ENCODE measurements around the gene IGFL2. TPM values are rescaled to one million over a fixed set of nuclear protein-coding genes. Genes with fewer than 3 reads are reported as not detected.

Gene IGFL2
- polyA plus RNA-seq, 3 donors: not detected

GRCh38 chr19:46196410-46197124, 48.5 kb downstream of the IGFL2 start:
- Histone ChIP-seq H3K4me1 (ENCODE audit: control insufficient read depth in 1 of 2, insufficient read depth in 2 of 2, low read length in 2 of 2) (peaks cover 29 to 34% of the 10 kb centered on the region in 2 donors), H3K79me2 (ENCODE audit: insufficient read depth, low read length) (no peaks in the 10 kb centered on the region), H3K27ac (ENCODE audit: low read depth in 1 of 2, low read length in 2 of 2) (no peak overlapping the region), H4K20me1 (ENCODE audit: insufficient read depth, low read length) (no peaks in the 10 kb centered on the region), H3K36me3 (replicated peaks in 1 of 2; ENCODE audit: control insufficient read depth in 1 of 2, insufficient read depth in 2 of 2, low read length in 2 of 2) (no peaks in the 10 kb centered on the region), H3K4me3 (replicated peaks in 1 of 3; ENCODE audit: low read depth in 2 of 3, low read length in 3 of 3) (no peak overlapping the region), H3K4me2 (replicated peaks; ENCODE audit: extremely low read depth, low read length, poor library complexity, severe bottlenecking) (no peak overlapping the region), H3K9ac (ENCODE audit: insufficient read depth, low read length, poor library complexity, severe bottlenecking) (no peak overlapping the region), H3K27me3 (ENCODE audit: control insufficient read depth in 2 of 2, insufficient read depth in 2 of 2, low read length in 2 of 2) (no peaks in the 10 kb centered on the region), H3K9me3 (replicated peaks in 1 of 2; ENCODE audit: control insufficient read depth in 1 of 2, insufficient read depth in 1 of 2, low read length in 2 of 2) (no peaks in the 10 kb centered on the region), H2AFZ (ENCODE audit: insufficient read depth, low read depth, low read length, poor library complexity, severe bottlenecking) (no peak overlapping the region)
- no peaks in the 10 kb centered on the region for H3K36me3 Mint-ChIP-seq
- H3K9me3 Mint-ChIP-seq: no peaks in the 10 kb centered on the region
- no peak for TF ChIP-seq CTCF (IDR thresholded peaks at IDR 0.05)
- no peak for DNase-seq
- 69% methylated on average over 7 of the region's 8 CpGs for WGBS (ENCODE audit: insufficient coverage)
- peaks cover 36% of the 10 kb centered on the region for H3K4me1 Mint-ChIP-seq
- H3K27ac Mint-ChIP-seq: peak overlapping the region in 4 of 7 donors; percentile 3 to 32 (median 21)
- H3K27me3 Mint-ChIP-seq (ENCODE audit: low read depth in 3 of 3): peaks cover 15 to 18% (median 16%) of the 10 kb centered on the region in 3 donors
- intact Hi-C loops (cut with micrococcal nuclease): loop anchor here in 1 of 2 donors (10.0 kb wide), 1 partner anchor 182 kb away; no protein-coding TSS in a partner anchor
- H3K4me3 Mint-ChIP-seq: peak overlapping the region in 1 of 2 donors; percentile 0

- no peaks in the 10 kb centered on the region for H3K27me3 ChIP-seq (ENCODE audit: control insufficient read depth in 2 of 2, insufficient read depth in 2 of 2, low read length in 2 of 2)
- Mint-ChIP-seq H3K27me3 (ENCODE audit: low read depth in 3 of 3) (peaks cover 17 to 24% (median 22%) of the 10 kb centered on the region in 3 donors), H3K4me1 (peaks cover 28% of the 10 kb centered on the region), H3K27ac (peak overlapping the region in 1 of 7 donors; percentile 77), H3K36me3 (no peaks in the 10 kb centered on the region), H3K4me3 (no peak overlapping the region), H3K9me3 (no peaks in the 10 kb centered on the region)
- H2AFZ ChIP-seq (ENCODE audit: insufficient read depth, low read depth, low read length, poor library complexity, severe bottlenecking): no peak overlapping the region
- no peak for TF ChIP-seq CTCF (IDR thresholded peaks at IDR 0.05)
- H3K79me2 ChIP-seq (ENCODE audit: insufficient read depth, low read length): no peaks in the 10 kb centered on the region
- no peaks in the 10 kb centered on the region for H3K36me3 ChIP-seq (replicated peaks in 1 of 2; ENCODE audit: control insufficient read depth in 1 of 2, insufficient read depth in 2 of 2, low read length in 2 of 2)
- no peak overlapping the region for H3K4me2 ChIP-seq (replicated peaks; ENCODE audit: extremely low read depth, low read length, poor library complexity, severe bottlenecking)
- H3K4me3 ChIP-seq (replicated peaks in 1 of 3; ENCODE audit: low read depth in 2 of 3, low read length in 3 of 3): no peak overlapping the region
- WGBS (ENCODE audit: insufficient coverage): 63% methylated on average over 3 of the region's 4 CpGs
- H3K9me3 ChIP-seq (replicated peaks in 1 of 2; ENCODE audit: control insufficient read depth in 1 of 2, insufficient read depth in 1 of 2, low read length in 2 of 2): no peaks in the 10 kb centered on the region
- intact Hi-C loops (cut with micrococcal nuclease): loop anchor here in 1 of 2 donors (10.0 kb wide), 1 partner anchor 183 kb away; no protein-coding TSS in a partner anchor
- H3K27ac ChIP-seq (ENCODE audit: low read depth in 1 of 2, low read length in 2 of 2): no peak overlapping the region
- DNase-seq: no peak
- H3K4me1 ChIP-seq (ENCODE audit: control insufficient read depth in 1 of 2, insufficient read depth in 2 of 2, low read length in 2 of 2): peaks cover 20 to 26% of the 10 kb centered on the region in 2 donors
- H3K9ac ChIP-seq (ENCODE audit: insufficient read depth, low read length, poor library complexity, severe bottlenecking): no peak overlapping the region
- H4K20me1 ChIP-seq (ENCODE audit: insufficient read depth, low read length): no peaks in the 10 kb centered on the region
These were observed 49.5 kb downstream of the IGFL2 start for GRCh38 chr19:46197314-46198070.

Measured in CD14-positive monocyte (primary cell).